NCI-H1417 (cell line): ENCODE data around the gene MPRIP.
A peak's percentile ranks its signal among the peaks of the same experiment; 100 is the strongest.
"Not testable (repeated sequence)": the region's sequence is repeated elsewhere in the genome, so short reads cannot be mapped to it uniquely, and the experiment has no call there.

Experiments used
- DNase-seq, 3 experiments: peaks; one replicate each; lab custom pipeline; 2025; lab: John Stamatoyannopoulos, UW

Gene MPRIP

GRCh38 chr17:17144916-17145665, 102.8 kb downstream of the MPRIP start:
- DNase-seq: no peak

GRCh38 chr17:17146786-17147406, 104.6 kb downstream of the MPRIP start:
- peak in 1 of 3 experiments; percentile 12 for DNase-seq

- no peak for DNase-seq
These were observed 105.6 kb downstream of the MPRIP start for GRCh38 chr17:17147821-17148220.

- DNase-seq: no peak
These were observed 107.5 kb downstream of the MPRIP start for GRCh38 chr17:17149520-17150447.

GRCh38 chr17:17150448-17150800, 108.2 kb downstream of the MPRIP start:
- no peak for DNase-seq

- no peak for DNase-seq
These were observed 108.8 kb downstream of the MPRIP start for GRCh38 chr17:17151055-17151454.

GRCh38 chr17:17151541-17151940, 109.3 kb downstream of the MPRIP start:
- no peak for DNase-seq

- no peak for DNase-seq
These were observed 109.7 kb downstream of the MPRIP start for GRCh38 chr17:17151962-17152361.

- no peak for DNase-seq
These were observed 110.1 kb downstream of the MPRIP start for GRCh38 chr17:17152385-17152784.

- DNase-seq: no peak
These were observed 110.8 kb downstream of the MPRIP start for GRCh38 chr17:17153071-17153470.

- DNase-seq: no peak
These were observed 111.5 kb downstream of the MPRIP start for GRCh38 chr17:17153709-17154108.

GRCh38 chr17:17154556-17154955, 112.3 kb downstream of the MPRIP start:
- no peak for DNase-seq

GRCh38 chr17:17154981-17155380, 112.7 kb downstream of the MPRIP start:
- no peak for DNase-seq

- DNase-seq: no peak
These were observed 113.3 kb downstream of the MPRIP start for GRCh38 chr17:17155568-17155967.

GRCh38 chr17:17156107-17156506, 113.8 kb downstream of the MPRIP start:
- no peak for DNase-seq

GRCh38 chr17:17156511-17156910, 114.3 kb downstream of the MPRIP start:
- no peak for DNase-seq

GRCh38 chr17:17157041-17157440, 114.8 kb downstream of the MPRIP start:
- DNase-seq: no peak

GRCh38 chr17:17158506-17158905, 116.2 kb downstream of the MPRIP start:
- not testable (repeated sequence) for DNase-seq

GRCh38 chr17:17159571-17159970, 117.3 kb downstream of the MPRIP start:
- DNase-seq: no peak

- no peak for DNase-seq
These were observed 118.9 kb downstream of the MPRIP start for GRCh38 chr17:17161121-17161520.

GRCh38 chr17:17161759-17162158, 119.5 kb downstream of the MPRIP start:
- DNase-seq: no peak

- DNase-seq: no peak
These were observed 121.9 kb downstream of the MPRIP start for GRCh38 chr17:17164156-17164555.

GRCh38 chr17:17164676-17165075, 122.4 kb downstream of the MPRIP start:
- no peak for DNase-seq
